ENCODE results near the gene NOS1. TPM values are rescaled to one million over a fixed set of nuclear protein-coding genes. Genes with fewer than 3 reads are reported as not detected.
"Not testable (repeated sequence)": the region's sequence is repeated elsewhere in the genome, so short reads cannot be mapped to it uniquely, and the experiment has no call there.

The NOS1 gene
- total RNA-seq, 2 experiments from 2014 or later: not detected

GRCh38 chr12:117202556-117202955 is 158.9 kb downstream of the NOS1 start:
- Histone ChIP-seq H3K27ac (ENCODE audit: low read depth, low read length, poor library complexity, severe bottlenecking) (no peak overlapping the region), H3K4me2 (ENCODE audit: low read length) (no peak overlapping the region), H4K20me1 (ENCODE audit: insufficient read depth, low read length) (no peaks in the 10 kb centered on the region), H3K4me1 (ENCODE audit: insufficient read depth, low read length, poor library complexity, severe bottlenecking) (no peaks in the 10 kb centered on the region), H3K79me2 (ENCODE audit: insufficient read depth, low read depth, low read length) (no peaks in the 10 kb centered on the region), H3K4me3 (ENCODE audit: low read depth, low read length, poor library complexity, severe bottlenecking) (no peak overlapping the region), H3K9me3 (ENCODE audit: low read length) (no peaks in the 10 kb centered on the region), H3K36me3 (ENCODE audit: insufficient read depth, low read length) (no peaks in the 10 kb centered on the region), H2AFZ (ENCODE audit: low read length) (no peak overlapping the region), H3K9me2 (ENCODE audit: insufficient read depth, low read length) (no peaks in the 10 kb centered on the region)
- ChIA-PET POLR2A (no interaction called here), CTCF (ENCODE audit: unreplicated experiment) (no interaction called here)
- intact Hi-C loops (cut with micrococcal nuclease; ENCODE audit: unreplicated experiment): no loop called here
- no TSS peak for BruUV-seq (replicated peaks)
- TF ChIP-seq EZH2phosphoT487 (IDR thresholded peaks at IDR 0.05; ENCODE audit: borderline replicate concordance, low read depth, low read length) (no peak), CTCF (conservative IDR thresholded peaks at IDR 0.05; ENCODE audit: low read length) (no peak)
- DNase-seq (ENCODE audit: low spot score): no peak

- Histone ChIP-seq H3K27ac (ENCODE audit: low read depth, low read length, poor library complexity, severe bottlenecking) (no peak overlapping the region), H3K4me2 (ENCODE audit: low read length) (no peak overlapping the region), H3K9me2 (ENCODE audit: insufficient read depth, low read length) (no peaks in the 10 kb centered on the region), H3K36me3 (ENCODE audit: insufficient read depth, low read length) (no peaks in the 10 kb centered on the region), H3K9me3 (ENCODE audit: low read length) (no peaks in the 10 kb centered on the region), H2AFZ (ENCODE audit: low read length) (no peak overlapping the region), H3K4me1 (ENCODE audit: insufficient read depth, low read length, poor library complexity, severe bottlenecking) (no peaks in the 10 kb centered on the region), H3K4me3 (ENCODE audit: low read depth, low read length, poor library complexity, severe bottlenecking) (no peak overlapping the region), H3K79me2 (ENCODE audit: insufficient read depth, low read depth, low read length) (no peaks in the 10 kb centered on the region), H4K20me1 (ENCODE audit: insufficient read depth, low read length) (no peaks in the 10 kb centered on the region)
- ChIA-PET CTCF (ENCODE audit: unreplicated experiment) (no interaction called here), POLR2A (no interaction called here)
- no peak for DNase-seq (ENCODE audit: low spot score)
- BruUV-seq (replicated peaks): no TSS peak
- intact Hi-C loops (cut with micrococcal nuclease; ENCODE audit: unreplicated experiment): no loop called here
- TF ChIP-seq CTCF (conservative IDR thresholded peaks at IDR 0.05; ENCODE audit: low read length): no peak
- TF ChIP-seq EZH2phosphoT487 (IDR thresholded peaks at IDR 0.05; ENCODE audit: borderline replicate concordance, low read depth, low read length): no peak
Measured at GRCh38 chr12:117202033-117202432, 159.4 kb downstream of the NOS1 start.

- intact Hi-C loops (cut with micrococcal nuclease; ENCODE audit: unreplicated experiment); H3K9me3 ChIP-seq (ENCODE audit: low read length); CTCF ChIA-PET (ENCODE audit: unreplicated experiment); H3K79me2 ChIP-seq (ENCODE audit: insufficient read depth, low read depth, low read length); H3K27ac ChIP-seq (ENCODE audit: low read depth, low read length, poor library complexity, severe bottlenecking); H3K4me1 ChIP-seq (ENCODE audit: insufficient read depth, low read length, poor library complexity, severe bottlenecking); H3K4me2 ChIP-seq (ENCODE audit: low read length); H3K36me3 ChIP-seq (ENCODE audit: insufficient read depth, low read length); H3K4me3 ChIP-seq (ENCODE audit: low read depth, low read length, poor library complexity, severe bottlenecking); H4K20me1 ChIP-seq (ENCODE audit: insufficient read depth, low read length); H2AFZ ChIP-seq (ENCODE audit: low read length); BruUV-seq (replicated peaks); DNase-seq (ENCODE audit: low spot score); H3K9me2 ChIP-seq (ENCODE audit: insufficient read depth, low read length): not testable (repeated sequence)
- POLR2A ChIA-PET: interaction anchor here (0.6 to 1.0 kb wide), 2 partner anchors 32 to 863 kb away, joined by 4 read pairs; no protein-coding TSS in a partner anchor
Measured at GRCh38 chr12:117199956-117200744, 161.3 kb downstream of the NOS1 start.

GRCh38 chr12:117196334-117196733 is 165.1 kb downstream of the NOS1 start:
- H3K4me2 ChIP-seq (ENCODE audit: low read length); H3K4me1 ChIP-seq (ENCODE audit: insufficient read depth, low read length, poor library complexity, severe bottlenecking); H3K4me3 ChIP-seq (ENCODE audit: low read depth, low read length, poor library complexity, severe bottlenecking); CTCF ChIA-PET (ENCODE audit: unreplicated experiment); H3K79me2 ChIP-seq (ENCODE audit: insufficient read depth, low read depth, low read length); intact Hi-C loops (cut with micrococcal nuclease; ENCODE audit: unreplicated experiment); H2AFZ ChIP-seq (ENCODE audit: low read length); DNase-seq (ENCODE audit: low spot score); H3K36me3 ChIP-seq (ENCODE audit: insufficient read depth, low read length); H3K9me3 ChIP-seq (ENCODE audit: low read length); H4K20me1 ChIP-seq (ENCODE audit: insufficient read depth, low read length); BruUV-seq (replicated peaks); H3K9me2 ChIP-seq (ENCODE audit: insufficient read depth, low read length); H3K27ac ChIP-seq (ENCODE audit: low read depth, low read length, poor library complexity, severe bottlenecking): not testable (repeated sequence)
- POLR2A ChIA-PET: interaction anchor here (0.7 kb wide), 1 partner anchor 317 kb away, joined by 4 read pairs; no protein-coding TSS in a partner anchor

GRCh38 chr12:117195027-117195426 is 166.4 kb downstream of the NOS1 start:
- BruUV-seq (replicated peaks); H4K20me1 ChIP-seq (ENCODE audit: insufficient read depth, low read length); H3K9me2 ChIP-seq (ENCODE audit: insufficient read depth, low read length); H2AFZ ChIP-seq (ENCODE audit: low read length); H3K9me3 ChIP-seq (ENCODE audit: low read length); H3K36me3 ChIP-seq (ENCODE audit: insufficient read depth, low read length); intact Hi-C loops (cut with micrococcal nuclease; ENCODE audit: unreplicated experiment); H3K4me2 ChIP-seq (ENCODE audit: low read length); H3K4me1 ChIP-seq (ENCODE audit: insufficient read depth, low read length, poor library complexity, severe bottlenecking); H3K4me3 ChIP-seq (ENCODE audit: low read depth, low read length, poor library complexity, severe bottlenecking); H3K27ac ChIP-seq (ENCODE audit: low read depth, low read length, poor library complexity, severe bottlenecking); H3K79me2 ChIP-seq (ENCODE audit: insufficient read depth, low read depth, low read length); CTCF ChIA-PET (ENCODE audit: unreplicated experiment); DNase-seq (ENCODE audit: low spot score): not testable (repeated sequence)
- POLR2A ChIA-PET: interaction anchor here (0.7 kb wide), 1 partner anchor 145 kb away, joined by 4 read pairs; no protein-coding TSS in a partner anchor
